ENCODE data around the gene PDK4.
"Not testable (repeated sequence)": the region's sequence is repeated elsewhere in the genome, so short reads cannot be mapped to it uniquely, and the experiment has no call there.

Gene PDK4

GRCh38 chr7:95558864-95559263 lies 37.5 kb downstream of the PDK4 start:
- DNase-seq: no peak

- DNase-seq: no peak
Observed at GRCh38 chr7:95556777-95557176, 39.5 kb downstream of the PDK4 start.

GRCh38 chr7:95553939-95554338 lies 42.4 kb downstream of the PDK4 start:
- DNase-seq: no peak

GRCh38 chr7:95552010-95552926 lies 44.0 kb downstream of the PDK4 start:
- DNase-seq: not testable (repeated sequence)

- peak; percentile 37 for DNase-seq
Observed at GRCh38 chr7:95550546-95550945, 45.8 kb downstream of the PDK4 start.

GRCh38 chr7:95549818-95550529 lies 46.3 kb downstream of the PDK4 start:
- DNase-seq: no peak

GRCh38 chr7:95547361-95548348 lies 48.7 kb downstream of the PDK4 start:
- no peak for DNase-seq

GRCh38 chr7:95546647-95547046 lies 49.7 kb downstream of the PDK4 start:
- no peak for DNase-seq

GRCh38 chr7:95545673-95546072 lies 50.6 kb downstream of the PDK4 start:
- DNase-seq: no peak

- no peak for DNase-seq
Observed at GRCh38 chr7:95545007-95545615, 51.2 kb downstream of the PDK4 start.

GRCh38 chr7:95544171-95544570 lies 52.1 kb downstream of the PDK4 start:
- no peak for DNase-seq

GRCh38 chr7:95543312-95543711 lies 53.0 kb downstream of the PDK4 start:
- DNase-seq: no peak

GRCh38 chr7:95540366-95540765 lies 56.0 kb downstream of the PDK4 start:
- DNase-seq: no peak

- no peak for DNase-seq
Observed at GRCh38 chr7:95539426-95539825, 56.9 kb downstream of the PDK4 start.

- DNase-seq: no peak
Observed at GRCh38 chr7:95537468-95537867, 58.8 kb downstream of the PDK4 start.

GRCh38 chr7:95536656-95537311 lies 59.5 kb downstream of the PDK4 start:
- DNase-seq: no peak

- DNase-seq: no peak
Observed at GRCh38 chr7:95535662-95536061, 60.7 kb downstream of the PDK4 start.

GRCh38 chr7:95534796-95535195 lies 61.5 kb downstream of the PDK4 start:
- DNase-seq: no peak
